GM23338 (cell line): ENCODE results near the gene SH3RF3.

Source experiments
- EZH2 ChIP-seq: fragments of 200-600 bp; sonication (generic); IDR thresholded peaks from one replicate; pipeline ENCODE4 v1.8.0; 2017; ENCODE audit warnings: antibody characterized with exemption, mild to moderate bottlenecking, low read depth; ENCODE audit not compliant: unreplicated experiment
- POLR2AphosphoS5 ChIP-seq: IDR thresholded peaks from 2 replicates; pipeline ENCODE4 v1.6.1; 2016; ENCODE audit warnings: antibody characterized with exemption, low read depth
- TF ChIP-seq, protein P1 (sequence below), 2 experiments: fragments of 200-600 bp in 1 of 2; sonication (generic) in 1 of 2; conservative IDR thresholded peaks; 2 replicates each; pipeline versions ENCODE4 v1.5.1 to v1.6.1; 2016 to 2017; ENCODE audit warnings: antibody characterized with exemption in 2 of 2, low read depth in 2 of 2, mild to moderate bottlenecking in 2 of 2, moderate library complexity in 1 of 2

DNA sequence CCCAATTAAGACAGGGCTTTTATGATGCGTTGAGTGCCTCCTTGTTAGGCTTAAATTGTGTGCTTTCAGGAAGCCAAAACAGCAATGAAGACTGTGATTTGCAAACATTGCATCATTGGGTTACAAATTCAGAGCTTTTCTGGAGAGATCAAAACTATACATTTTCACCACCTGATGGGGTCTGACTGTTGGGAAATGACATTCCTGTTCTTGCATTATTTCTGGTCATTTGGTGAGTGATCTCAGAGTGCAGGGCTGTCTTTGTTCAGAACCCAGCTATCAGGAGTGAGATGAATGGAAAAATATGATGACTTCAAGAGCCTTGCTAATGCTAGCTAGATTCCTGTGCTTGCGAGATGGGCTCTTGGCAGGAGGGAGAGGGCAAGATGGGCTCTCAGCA, 39.1 kb downstream of the SH3RF3 start:
- TF ChIP-seq, protein P1, sequence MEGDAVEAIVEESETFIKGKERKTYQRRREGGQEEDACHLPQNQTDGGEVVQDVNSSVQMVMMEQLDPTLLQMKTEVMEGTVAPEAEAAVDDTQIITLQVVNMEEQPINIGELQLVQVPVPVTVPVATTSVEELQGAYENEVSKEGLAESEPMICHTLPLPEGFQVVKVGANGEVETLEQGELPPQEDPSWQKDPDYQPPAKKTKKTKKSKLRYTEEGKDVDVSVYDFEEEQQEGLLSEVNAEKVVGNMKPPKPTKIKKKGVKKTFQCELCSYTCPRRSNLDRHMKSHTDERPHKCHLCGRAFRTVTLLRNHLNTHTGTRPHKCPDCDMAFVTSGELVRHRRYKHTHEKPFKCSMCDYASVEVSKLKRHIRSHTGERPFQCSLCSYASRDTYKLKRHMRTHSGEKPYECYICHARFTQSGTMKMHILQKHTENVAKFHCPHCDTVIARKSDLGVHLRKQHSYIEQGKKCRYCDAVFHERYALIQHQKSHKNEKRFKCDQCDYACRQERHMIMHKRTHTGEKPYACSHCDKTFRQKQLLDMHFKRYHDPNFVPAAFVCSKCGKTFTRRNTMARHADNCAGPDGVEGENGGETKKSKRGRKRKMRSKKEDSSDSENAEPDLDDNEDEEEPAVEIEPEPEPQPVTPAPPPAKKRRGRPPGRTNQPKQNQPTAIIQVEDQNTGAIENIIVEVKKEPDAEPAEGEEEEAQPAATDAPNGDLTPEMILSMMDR (conservative IDR thresholded peaks at IDR 0.05; ENCODE audit: low read depth in 2 of 2), result no peak
- no peak for TF ChIP-seq POLR2AphosphoS5
- TF ChIP-seq EZH2, result no peak
